IPS DF 19.7 (cell line): Measurements from ENCODE around the gene NAA40.

Source experiments
- DNase-seq: peaks from one replicate; pipeline ENCODE4 v3.0.0-alpha.2; 2013; ENCODE audit warnings: low read depth, low spot score

Gene NAA40

DNA sequence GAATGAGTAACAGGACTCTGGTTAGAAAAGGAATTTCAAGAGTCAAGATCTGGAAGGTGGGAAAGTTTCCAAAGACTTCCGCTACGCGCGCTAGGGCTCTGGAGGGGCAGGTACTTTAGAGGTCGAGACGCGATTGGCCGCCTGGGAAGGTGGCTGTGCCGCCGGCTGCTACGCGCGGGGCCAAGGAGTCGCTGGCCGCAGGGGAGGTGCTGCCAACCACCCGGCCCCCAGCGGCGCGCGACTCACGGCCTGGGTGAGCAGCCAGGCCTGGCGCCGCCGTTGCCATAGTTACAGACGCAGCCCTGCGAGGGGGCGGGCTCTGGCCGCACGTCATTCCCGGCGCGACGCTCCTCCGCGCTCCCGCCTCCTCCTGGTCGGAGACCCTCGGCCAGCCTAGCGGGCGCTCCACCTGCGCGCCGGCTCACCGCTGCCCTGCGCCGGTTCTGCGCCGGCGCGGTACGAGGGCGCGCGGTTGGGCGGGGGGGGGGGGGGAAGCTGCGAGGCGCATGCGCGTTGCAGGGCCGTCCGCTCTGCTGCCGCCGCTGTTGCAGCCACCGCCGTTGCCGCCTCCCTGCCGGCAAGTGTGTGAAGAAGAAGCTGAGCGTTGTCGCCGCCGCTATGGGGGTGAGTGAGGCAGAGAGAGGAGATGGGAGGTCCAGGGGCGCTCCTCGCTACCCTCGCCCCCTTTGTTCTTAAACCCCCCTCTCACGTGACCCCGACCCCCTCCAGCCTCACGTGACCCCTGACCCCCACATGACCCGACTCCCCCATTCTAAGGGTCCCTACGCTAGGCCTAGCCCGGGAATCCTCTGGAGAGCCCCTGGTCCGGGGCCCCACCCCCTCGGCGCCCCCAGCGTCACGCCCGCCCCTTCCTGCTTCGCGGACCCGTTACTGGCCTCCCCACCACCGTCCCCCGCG lies at the start of gene NAA40:
Gene NAA40, plus strand, starts transcription at position 524 of the 918 bp plus-strand sequence. Its CDS starts 95 bp downstream, at position 619.
- DNase-seq, result no peak

DNA sequence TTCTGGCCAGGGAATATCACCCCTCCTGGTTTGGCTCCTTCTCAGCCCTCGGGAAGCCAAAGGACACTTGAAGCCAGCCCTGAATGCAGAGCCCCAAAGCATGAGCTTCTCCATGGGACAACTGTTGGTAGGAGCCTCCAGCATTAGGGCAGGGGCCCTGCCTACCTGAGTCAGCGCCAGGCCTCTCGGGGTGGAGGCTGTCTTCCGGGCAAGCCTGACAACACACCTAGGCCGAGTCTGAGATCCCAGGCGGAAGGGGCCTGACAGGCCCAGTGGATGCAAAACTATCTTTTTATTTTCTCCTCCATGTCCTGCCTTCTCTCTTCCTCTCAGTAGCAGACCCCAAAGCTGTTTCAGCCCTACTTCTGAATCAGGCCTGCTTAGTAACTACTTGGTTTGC lies 49.5 kb upstream of the NAA40 start:
- DNase-seq, result no peak

DNA sequence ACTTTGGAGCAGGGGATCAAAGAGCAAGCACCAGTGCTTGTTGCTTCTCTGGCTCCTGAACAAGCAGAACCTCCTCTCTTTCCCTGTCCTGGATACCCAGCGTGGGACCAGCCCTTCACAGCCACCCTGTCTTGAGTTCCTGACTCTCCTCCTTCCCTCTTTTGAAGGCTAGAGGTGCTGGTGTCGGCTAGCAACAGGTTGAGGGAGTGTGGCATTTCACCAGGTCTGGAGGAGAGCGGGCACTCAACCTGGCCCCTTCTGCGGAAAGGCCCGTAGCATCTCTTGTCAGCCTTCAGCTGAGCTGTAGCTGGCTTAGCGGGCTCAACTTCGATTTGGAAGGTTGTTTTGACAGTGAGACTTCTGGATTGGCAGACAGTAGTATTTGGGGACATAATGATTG lies 48.4 kb upstream of the NAA40 start:
- no peak for DNase-seq

DNA sequence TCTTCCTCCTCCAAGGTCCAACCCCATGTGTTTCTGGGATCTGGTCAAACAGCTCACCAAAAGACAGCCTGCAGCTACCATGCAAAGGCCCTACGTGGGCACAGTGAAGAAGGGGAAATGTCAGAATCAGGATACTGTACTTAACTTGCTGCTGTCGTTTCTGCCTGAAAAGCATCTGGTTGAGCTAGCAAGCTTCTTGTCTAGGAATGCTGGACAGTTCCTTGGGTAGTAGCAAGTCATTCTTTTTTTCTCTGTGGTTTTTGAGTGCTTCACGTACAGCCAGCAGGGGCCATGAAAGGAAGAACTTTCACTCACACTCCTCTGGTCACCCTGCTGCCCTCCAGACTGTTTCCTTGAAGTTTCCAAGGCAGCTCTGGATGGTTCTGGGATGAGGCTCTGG lies 46.6 kb upstream of the NAA40 start:
- no peak for DNase-seq

DNA sequence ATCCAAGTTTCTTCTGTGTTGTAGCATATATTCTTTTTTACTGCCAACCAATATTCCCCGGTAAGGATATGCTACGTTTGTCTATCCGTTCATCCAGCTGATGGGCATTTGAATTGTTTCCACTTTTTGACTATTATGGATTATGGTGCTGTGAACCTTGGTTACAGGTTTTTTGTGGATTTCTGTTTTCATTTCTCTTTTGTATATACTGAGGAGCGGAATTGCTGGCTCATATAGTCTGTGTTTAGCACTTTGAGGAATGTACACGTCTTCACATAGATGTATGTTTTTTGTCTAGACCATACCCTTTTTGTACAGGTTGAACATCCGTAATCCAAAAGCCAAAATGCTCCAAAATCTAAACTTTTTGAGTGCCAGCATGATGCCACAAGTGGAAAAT lies 45.4 kb upstream of the NAA40 start:
- no peak for DNase-seq

DNA sequence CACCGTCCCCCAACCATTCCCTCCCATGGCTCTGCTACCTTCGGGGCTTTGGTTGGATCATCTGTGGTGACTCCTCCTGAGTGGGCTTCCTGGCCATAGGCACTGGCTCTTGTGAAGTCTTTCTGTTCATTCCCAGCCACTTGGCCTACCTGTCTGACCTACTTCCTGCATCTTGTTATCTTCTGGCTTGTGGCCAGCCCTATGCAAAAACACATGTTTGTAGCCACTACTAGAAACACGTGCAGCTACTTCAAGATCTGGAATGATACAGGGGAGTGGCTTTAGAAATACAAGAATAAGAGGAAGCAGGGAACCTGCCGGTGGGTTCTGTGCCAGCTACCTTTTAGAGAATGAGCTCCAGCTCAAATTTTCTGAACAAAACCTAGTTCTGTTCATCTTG lies 42.7 kb upstream of the NAA40 start:
- DNase-seq, result no peak

DNA sequence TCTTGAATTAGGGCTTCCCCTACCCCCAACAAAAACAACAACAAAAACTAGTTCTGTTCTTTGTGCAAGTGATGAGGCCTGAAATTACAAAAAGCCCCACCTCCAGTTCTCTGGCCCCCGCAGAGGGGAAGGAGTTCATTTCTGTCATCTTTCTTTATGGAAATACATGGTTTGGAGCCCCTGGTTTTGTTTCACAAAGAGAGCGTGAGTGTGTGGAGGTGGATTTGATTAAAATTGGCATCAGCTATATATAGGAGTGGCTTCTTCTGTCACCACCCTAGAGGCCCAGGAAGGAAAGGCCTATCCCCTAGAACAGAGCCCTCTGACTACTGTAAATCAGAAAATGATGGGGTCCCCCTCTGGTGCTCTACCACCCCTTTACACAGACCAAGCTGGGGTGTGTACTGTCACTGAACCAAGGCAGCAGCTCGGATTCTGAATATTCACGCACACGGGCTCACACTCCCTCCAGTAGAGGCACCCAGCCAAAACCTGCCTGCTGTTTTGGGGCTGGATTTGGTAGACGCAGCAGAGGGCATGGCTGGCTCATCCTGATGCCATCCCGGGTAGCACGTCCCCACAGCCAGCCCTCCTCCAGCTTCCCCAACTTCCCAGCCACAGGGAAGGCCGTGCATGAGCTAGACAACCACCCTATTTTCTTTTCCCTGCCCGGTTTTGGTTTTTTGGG lies 41.2 kb upstream of the NAA40 start:
- DNase-seq, result no peak

DNA sequence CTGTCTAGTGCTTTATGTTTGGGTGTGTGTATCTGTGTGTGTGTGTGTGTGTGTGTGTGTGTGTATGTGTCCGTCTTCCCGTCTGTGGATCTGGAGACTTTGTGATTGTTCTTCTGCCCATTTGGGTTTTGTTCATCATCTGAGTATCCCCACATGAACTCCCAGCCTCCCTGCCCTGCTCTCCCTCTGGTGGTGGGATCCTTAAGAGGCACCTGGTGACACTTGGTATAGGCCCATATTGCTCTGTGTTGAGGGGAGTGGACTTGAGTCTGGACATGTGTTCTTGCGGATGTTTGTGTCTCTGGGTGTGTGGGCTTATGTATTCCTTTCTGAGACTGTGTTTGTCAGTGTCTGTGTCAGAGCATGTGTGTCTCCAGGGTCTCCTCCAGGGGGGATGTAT lies 37.1 kb upstream of the NAA40 start:
- DNase-seq, result no peak

DNA sequence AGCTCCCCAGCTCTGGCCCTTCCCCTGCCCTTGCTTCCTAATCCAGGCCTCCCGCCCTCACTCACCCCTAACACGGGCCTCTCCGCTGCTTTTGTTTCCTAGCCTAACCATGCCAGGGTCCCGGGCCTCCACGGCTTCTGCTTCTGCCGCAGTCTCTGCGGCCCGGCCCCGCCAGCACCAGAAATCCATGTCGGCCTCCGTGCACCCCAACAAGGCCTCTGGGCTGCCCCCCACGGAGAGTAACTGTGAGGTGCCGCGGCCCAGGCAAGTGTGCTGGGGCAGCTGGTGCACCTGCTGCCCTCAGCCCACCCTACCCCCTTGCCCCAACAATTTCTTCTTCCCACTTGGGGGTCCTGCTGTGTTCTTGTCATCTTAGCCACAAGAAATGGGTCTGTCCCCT lies 34.9 kb upstream of the NAA40 start:
- DNase-seq, result no peak

DNA sequence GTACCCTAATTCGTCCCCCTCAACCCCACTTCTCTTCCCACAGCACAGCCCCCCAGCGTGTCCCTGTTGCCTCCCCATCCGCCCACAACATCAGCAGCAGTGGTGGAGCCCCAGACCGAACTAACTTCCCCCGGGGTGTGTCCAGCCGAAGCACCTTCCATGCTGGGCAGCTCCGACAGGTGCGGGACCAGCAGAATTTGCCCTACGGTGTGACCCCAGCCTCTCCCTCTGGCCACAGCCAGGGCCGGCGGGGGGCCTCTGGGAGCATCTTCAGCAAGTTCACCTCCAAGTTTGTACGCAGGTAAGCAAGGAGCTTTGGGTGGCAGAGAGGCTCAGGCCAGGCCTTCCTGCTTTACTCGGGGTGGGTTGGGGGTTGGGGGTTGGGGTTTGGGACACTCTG lies 34.1 kb upstream of the NAA40 start:
- no peak for DNase-seq

DNA sequence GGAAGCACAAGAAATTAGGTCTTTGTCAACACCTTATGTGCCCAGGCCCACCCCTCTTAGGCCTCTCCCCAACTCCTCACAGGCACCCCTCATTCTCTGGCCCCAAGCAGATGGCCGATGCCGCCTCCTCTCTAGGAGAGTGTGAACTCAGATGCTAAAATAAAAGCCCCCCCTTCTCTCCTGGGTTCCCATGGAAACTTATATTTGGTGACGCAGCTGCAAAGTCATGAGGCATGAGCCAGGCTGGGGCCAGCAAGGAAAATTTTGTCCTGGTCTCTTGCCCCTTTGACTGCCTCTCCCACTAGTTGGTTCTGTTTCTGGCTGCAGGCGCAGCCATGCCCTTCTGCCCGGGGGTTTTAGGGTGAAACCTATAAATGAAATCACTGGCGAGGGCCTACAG lies 33.6 kb upstream of the NAA40 start:
- no peak for DNase-seq

DNA sequence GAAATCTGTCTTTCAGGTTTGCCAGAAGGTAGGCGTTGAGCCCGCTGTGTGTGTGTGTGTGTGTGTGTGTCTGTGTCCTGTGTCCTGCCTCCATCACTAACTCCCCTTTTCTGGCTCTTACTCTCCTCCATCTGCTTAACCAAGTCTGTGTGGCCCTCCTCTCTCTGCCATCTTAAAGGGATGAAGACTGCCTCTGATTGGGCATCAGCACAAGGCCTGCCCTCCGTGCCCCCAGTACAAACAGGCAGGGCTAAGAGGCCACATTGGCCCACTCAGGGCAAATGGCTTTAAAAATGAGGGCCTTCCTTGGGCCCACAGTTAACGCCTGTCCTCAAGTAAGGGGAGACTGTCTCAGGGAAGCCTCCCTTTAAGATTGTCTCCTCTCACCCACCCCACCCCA lies 32.7 kb upstream of the NAA40 start:
- DNase-seq, result no peak

DNA sequence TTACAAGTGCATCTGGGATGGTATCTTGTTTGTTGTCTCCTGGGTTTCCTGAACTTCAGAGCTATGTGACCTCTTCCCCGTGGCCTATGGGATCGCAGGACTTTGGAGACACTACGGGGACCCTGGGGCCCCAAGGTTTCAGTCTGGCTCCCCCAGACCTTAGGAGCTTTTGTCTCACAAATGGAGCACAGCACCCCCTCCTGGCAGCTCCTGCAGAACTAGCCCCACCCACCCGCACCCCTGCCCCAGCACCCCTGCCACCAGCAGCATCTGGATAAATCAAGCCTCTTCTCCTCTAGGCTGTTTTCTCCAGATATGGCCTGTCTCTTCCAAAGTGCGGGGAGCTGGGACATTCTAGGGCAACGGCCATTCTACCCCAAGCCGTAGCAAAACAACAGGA lies 32.2 kb upstream of the NAA40 start:
- DNase-seq, result no peak

DNA sequence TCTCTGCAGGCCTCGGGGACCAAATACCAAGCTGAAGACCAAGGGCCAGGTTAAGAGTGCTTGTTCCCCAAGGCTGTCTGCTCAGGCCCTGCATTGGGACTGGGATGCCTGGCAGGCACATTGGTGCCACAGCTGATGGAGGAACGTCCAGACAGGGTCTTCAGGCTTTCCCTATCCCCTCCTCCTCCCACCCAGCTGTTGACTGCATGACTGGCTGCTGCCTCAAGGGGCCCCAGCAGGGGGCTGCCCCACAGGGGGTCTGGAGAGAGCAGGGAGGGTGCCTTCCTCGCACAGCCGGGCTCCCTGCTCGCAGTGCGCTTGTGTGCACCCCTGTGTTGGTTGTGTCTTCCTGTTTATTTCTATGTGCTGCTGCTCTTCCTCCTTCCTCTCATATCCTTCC lies 31.7 kb upstream of the NAA40 start:
- no peak for DNase-seq

DNA sequence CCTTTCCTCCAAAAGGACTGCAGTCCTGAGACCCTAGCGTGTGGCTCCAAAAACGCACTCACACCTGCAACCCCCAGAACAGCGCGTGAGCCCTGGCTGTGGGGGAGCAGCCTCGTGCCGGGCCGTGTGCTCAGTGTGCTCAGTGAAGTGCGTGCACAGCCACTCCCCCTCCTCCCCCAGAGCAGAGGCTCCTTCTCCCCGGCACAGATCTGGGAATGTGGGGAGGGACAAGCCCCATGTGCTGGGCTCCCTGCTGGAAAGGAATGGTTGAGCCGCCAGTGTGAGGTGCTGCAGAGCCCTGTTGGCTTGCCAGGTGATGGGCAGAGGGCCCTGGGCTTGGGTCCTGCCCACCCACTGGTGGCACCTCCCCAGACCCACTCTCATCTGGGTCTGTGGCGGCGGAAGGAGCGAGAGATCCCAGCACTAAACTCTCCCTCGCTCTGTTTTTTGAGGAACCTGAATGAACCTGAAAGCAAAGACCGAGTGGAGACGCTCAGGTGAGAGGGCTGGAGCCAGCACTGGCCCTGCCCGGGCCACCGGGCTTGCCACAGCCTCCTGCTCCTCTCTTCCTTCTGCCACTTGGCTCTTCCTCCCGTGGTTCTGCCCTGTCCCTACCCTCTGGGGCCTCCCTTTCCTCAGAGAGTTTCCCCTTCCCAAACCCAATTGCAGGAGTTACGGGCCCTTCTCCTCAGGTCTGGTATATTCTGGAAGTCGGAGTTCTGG lies 30.8 kb upstream of the NAA40 start:
- DNase-seq, result no peak

DNA sequence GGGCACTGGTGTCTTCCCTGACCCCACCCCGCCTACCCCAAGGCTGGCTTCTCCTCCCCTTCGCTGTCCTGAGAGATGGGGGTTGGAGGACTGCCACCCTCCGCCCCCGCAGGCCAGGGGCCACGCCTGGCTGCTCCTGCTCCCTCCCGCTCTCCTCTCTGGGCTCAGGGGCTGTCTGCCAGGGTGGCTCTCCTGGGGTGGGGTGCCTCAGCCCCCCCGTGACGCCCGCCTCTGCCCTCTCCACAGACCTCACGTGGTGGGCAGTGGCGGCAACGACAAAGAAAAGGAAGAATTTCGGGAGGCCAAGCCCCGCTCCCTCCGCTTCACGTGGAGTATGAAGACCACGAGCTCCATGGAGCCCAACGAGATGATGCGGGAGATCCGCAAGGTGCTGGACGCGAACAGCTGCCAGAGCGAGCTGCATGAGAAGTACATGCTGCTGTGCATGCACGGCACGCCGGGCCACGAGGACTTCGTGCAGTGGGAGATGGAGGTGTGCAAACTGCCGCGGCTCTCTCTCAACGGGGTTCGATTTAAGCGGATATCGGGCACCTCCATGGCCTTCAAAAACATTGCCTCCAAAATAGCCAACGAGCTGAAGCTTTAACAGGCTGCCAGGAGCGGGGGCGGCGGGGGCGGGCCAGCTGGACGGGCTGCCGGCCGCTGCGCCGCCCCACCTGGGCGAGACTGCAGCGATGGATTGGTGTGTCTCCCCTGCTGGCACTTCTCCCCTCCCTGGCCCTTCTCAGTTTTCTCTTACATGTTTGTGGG lies 30.0 kb upstream of the NAA40 start:
- no peak for DNase-seq

DNA sequence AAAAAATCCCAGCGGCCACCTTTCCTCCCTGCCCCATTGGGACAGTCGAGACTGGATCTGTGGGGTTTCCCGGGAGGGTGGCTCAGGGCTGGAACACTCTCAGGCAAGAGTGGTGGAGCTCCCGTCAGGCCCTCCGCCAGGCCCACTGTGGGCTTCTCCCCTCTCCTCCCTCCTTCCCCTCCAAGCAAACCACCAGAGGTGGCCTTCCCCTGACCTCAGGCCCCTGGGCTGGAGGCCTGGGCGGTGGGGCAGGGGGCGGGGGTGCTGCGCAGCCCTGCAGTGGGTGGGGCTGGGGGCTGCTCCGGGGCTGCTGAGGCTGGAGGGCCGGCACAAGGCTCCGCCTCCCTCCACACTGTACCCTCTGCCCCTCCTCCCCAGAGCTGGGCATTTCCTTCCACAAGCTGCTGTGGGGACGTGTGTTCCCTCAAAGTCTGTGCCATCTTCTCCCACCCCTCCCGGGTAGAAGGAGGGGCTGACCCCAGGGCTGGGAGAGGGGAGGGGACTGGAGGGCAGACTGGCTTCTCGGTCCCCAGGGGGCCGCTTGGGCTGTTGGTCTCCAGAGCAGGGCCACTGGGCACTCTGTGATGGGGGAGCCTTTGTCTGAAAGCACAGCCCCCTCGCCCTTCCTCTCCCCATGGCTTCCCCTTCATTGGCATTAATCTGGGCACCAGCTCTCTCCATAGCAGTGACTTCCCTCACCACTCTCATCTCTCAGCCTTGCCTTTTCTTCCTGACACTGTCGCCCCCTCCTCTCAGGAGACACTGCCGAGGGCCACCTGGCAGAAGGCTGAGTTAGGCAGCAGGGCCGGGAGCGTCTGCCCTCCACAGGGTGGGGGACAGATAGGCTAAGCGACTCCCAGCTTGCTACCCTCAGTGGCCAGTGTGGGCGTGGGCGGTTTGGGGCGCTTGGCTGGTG lies 29.0 kb upstream of the NAA40 start:
- no peak for DNase-seq

DNA sequence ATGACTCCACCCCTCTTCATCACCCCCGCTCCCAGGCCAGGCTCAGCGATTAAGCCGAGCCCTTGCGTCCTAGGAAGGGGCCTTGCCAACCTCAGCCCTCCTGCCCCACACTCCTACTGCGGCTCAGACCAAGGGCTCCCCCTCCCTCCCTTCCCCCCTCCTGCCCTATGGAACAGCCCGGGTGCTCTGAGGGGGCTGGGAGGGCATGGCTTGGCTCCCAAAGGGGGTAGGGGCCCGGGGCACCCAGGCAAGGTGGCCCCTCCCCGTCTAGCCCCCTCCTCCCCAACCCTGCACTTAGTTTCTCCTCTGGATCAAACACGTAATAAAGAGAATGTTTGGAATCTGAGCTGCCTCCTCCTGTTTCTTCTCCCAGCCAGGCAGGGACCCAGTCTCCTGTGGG lies 28.1 kb upstream of the NAA40 start:
- DNase-seq, result no peak

DNA sequence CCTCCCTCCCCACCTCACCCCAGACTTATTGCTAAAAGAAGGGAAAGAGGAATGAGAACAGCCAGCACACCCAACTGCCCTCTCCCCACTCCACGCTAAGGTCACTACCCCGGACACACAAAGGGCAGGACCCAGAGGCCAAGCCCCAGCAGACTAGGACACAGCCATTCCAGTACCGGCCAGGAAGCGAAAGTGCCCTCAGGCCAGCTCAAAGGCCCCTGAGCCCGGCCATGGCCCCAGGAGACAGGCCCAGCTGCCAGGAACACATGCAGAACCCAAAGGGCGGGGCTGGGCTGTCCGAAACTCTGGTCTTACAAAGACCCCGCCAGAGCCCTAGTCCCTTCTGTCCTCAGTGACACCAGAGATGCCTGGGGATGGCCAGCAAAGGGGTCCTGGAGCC lies 27.4 kb upstream of the NAA40 start:
- no peak for DNase-seq

DNA sequence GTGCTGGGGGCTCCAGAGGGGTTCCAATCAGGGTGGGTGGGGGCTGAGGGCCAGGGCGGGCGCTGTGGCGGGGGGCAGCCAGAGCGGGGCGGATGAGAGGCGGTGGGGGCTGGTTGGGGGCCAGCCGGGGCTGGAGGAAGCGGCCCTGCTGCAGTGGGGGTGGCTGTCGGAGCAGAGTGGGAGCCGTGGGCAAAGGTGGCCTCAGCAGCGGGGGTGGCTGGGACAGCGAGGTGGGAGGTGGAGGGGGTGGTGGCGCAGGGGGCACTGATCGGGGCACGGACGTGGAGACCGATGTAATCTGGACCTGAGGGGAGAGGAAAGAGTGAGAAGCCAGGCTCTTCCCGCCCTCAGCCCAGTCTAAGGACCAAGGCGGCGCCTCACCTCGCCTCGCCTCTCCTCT lies 26.9 kb upstream of the NAA40 start:
- DNase-seq, result no peak

DNA sequence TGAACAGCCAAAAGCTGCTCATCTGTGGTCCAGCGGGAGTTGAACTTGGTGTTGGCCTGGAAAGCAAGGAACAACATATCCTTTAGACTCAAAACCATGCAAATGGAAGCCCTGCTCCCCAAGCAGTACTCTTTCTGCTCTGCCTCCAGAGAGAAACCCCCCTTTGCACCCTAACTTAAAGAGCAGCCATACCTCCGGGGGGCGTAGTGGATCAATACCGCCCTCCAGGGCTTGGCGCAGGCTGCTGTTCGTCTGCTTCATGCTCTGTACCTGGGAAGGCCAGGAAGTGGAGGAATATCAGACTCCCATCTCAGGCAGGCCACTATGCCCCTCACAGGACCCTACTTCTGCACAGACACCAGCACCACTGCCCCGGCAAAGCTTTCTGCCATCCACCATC lies 26.1 kb upstream of the NAA40 start:
- no peak for DNase-seq
